ENCODE results near the gene CD151. TPM values are rescaled to one million over a fixed set of nuclear protein-coding genes. Genes with fewer than 3 reads are reported as not detected.

CD151 gene
- total and polyA plus RNA-seq, 8 donors, result 122 to 815 (median 162) TPM

DNA sequence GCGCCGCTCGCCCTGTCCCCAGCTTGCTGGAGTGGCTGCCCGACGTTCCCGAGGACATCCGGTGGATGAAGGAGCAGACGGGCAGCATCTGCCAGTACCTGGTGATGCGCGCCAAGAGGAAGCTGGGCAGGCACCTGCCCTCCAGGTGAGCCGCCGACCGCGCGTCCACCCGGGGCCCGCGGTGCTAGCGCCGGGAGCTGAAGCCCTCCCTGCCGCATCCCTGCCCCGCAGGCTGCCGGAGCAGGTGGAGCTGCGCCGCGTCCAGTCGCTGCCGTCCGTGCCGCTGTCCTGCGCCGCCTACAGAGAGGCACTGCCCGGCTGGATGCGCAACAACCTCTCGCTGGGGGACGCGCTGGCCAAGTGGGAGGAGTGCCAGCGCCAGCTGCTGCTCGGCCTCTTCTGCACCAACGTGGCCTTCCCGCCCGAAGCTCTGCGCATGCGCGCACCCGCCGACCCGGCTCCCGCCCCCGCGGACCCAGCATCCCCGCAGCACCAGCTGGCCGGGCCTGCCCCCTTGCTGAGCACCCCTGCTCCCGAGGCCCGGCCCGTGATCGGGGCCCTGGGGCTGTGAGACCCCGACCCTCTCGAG lies 8.4 kb upstream of the CD151 start:
- ATAC-seq (no peak), DNase-seq (no peak)
- Histone ChIP-seq H3K36me3 (peaks cover 0 to 32% of the 10 kb centered on the region in 2 donors), H3K9me3 (no peaks in the 10 kb centered on the region), H3K4me1 (peaks cover 42 to 87% of the 10 kb centered on the region in 2 donors), H3K27ac (no peak overlapping the region), H3K27me3 (peaks cover 0 to 22% of the 10 kb centered on the region in 2 donors), H3K4me3 (no peak overlapping the region)
- intact Hi-C loops (cut with DNase I), result no loop called here
- TF ChIP-seq, protein P1, sequence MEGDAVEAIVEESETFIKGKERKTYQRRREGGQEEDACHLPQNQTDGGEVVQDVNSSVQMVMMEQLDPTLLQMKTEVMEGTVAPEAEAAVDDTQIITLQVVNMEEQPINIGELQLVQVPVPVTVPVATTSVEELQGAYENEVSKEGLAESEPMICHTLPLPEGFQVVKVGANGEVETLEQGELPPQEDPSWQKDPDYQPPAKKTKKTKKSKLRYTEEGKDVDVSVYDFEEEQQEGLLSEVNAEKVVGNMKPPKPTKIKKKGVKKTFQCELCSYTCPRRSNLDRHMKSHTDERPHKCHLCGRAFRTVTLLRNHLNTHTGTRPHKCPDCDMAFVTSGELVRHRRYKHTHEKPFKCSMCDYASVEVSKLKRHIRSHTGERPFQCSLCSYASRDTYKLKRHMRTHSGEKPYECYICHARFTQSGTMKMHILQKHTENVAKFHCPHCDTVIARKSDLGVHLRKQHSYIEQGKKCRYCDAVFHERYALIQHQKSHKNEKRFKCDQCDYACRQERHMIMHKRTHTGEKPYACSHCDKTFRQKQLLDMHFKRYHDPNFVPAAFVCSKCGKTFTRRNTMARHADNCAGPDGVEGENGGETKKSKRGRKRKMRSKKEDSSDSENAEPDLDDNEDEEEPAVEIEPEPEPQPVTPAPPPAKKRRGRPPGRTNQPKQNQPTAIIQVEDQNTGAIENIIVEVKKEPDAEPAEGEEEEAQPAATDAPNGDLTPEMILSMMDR (IDR thresholded peaks at IDR 0.05), result no peak

DNA sequence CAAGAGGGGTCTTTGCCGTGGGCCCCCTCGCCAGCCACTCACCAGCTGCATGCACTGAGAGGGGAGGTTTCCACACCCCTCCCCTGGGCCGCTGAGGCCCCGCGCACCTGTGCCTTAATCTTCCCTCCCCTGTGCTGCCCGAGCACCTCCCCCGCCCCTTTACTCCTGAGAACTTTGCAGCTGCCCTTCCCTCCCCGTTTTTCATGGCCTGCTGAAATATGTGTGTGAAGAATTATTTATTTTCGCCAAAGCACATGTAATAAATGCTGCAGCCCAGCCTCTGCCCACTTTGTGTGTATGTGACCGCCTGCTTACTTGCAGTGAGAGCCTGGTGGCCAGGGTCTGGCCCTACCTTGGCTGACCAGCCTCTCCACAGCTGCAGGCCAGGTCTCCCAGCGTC lies 7.8 kb upstream of the CD151 start:
- H3K27me3 ChIP-seq, result peaks cover 0 to 28% of the 10 kb centered on the region in 2 donors
- no peak for ATAC-seq
- peak overlapping the region in 1 of 2 donors; percentile 54 for H3K27ac ChIP-seq

DNA sequence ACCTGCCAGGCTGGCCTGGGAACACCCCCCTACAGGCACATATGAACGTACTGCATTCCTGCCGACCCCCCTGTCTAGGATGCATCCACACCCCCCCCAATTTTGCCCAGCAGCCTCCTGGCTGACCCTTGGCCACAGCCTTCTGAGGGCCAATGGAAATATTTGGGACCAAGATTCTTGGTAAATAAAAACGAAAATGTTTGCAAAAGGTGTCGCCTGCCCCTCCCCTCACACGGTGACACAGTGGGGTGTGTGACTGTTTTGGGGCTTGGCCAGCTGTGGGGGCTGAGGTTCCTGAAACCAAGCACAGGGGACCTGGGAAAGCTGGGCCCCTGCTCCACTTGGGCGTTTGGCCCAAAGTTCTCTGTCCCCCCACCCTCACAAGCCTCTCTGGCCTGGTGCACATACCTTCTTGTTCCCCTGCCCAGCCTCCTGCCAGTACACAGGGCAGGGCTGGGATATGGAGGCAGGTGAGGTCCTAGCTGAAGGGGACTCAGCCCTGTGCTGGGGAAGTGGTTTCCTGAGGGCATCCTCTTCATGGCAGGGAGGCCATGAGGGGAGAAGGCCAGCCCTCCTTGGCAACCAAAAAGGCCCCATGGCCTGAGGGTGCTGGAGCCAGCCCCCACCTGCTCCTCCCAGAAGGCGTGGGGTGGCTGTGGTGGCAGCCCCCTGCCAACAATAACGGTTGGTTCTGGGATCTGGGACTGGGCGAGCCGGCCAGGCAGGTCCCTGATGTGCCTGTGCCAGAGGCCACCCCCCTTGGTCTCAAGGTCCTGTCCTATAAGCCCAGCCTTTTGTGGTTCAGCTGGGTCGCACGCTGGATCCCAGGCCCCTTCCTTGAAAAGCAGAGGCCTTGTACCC lies 7.2 kb upstream of the CD151 start:
- Histone ChIP-seq H3K27ac (peak overlapping the region; percentile 54 to 80), H3K27me3 (peaks cover 0 to 34% of the 10 kb centered on the region in 2 donors), H3K9me3 (no peaks in the 10 kb centered on the region), H3K4me1 (peaks cover 51 to 92% of the 10 kb centered on the region in 2 donors), H3K36me3 (peaks cover 0 to 32% of the 10 kb centered on the region in 2 donors), H3K4me3 (no peak overlapping the region)
- peak; percentile 1 for ATAC-seq
- TF ChIP-seq, protein P1 (IDR thresholded peaks at IDR 0.05), result no peak
- DNase-seq, result no peak
- intact Hi-C loops (cut with DNase I), result no loop called here

More for the DNA sequence above, 7.8 kb upstream of the CD151 start:
- peaks cover 0 to 32% of the 10 kb centered on the region in 2 donors for H3K36me3 ChIP-seq
- TF ChIP-seq, protein P1 (IDR thresholded peaks at IDR 0.05), result no peak
- peaks cover 48 to 92% of the 10 kb centered on the region in 2 donors for H3K4me1 ChIP-seq
- no peak overlapping the region for H3K4me3 ChIP-seq
- H3K9me3 ChIP-seq, result no peaks in the 10 kb centered on the region
- intact Hi-C loops (cut with DNase I), result no loop called here
- DNase-seq, result no peak

DNA sequence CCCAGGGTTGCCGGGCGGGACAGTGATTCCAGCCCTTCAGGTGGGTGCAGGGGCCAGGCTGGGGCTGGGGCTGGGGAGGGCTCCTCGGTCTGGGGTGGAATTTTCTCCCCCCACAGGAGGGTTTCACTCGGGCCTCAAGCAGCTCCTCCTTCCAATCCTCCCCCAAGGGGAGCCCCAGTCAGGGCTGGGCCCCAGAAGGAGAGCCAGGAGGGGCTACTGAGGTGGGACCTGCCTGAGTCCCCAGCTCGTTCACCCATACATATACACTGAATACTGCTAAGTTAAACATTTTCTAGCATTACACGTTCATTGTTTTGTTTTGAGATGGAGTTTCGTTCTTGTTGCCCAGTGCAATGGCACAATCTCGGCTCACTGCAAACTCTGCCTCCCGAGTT lies 6.5 kb upstream of the CD151 start:
- intact Hi-C loops (cut with DNase I), result no loop called here
- DNase-seq, result no peak
- Histone ChIP-seq H3K4me1 (peaks cover 51 to 92% of the 10 kb centered on the region in 2 donors), H3K36me3 (peaks cover 0 to 32% of the 10 kb centered on the region in 2 donors), H3K27ac (peak overlapping the region; percentile 54 to 80), H3K9me3 (no peaks in the 10 kb centered on the region), H3K27me3 (peaks cover 6 to 41% of the 10 kb centered on the region in 2 donors), H3K4me3 (peak overlapping the region in 1 of 2 donors; percentile 53)
- no peak for ATAC-seq
- TF ChIP-seq, protein P1 (IDR thresholded peaks at IDR 0.05), result no peak

DNA sequence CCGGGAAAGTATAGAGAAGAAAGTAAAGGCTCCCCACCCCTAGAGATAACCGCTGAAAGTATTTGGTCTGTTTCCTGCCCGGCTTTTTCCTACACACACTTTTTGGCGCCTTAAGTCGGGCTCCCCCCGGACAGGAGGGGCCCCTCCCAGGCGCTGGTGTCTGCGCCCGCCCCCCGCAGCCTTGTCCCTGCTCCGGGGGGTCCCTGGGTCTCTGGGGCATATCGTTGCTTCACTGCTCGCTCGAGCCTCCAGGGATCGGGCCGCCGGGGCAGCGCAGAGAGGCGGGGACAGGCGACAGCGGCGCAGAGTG lies 6.0 kb upstream of the CD151 start:
- intact Hi-C loops (cut with DNase I), result no loop called here
- peaks cover 47 to 92% of the 10 kb centered on the region in 2 donors for H3K4me1 ChIP-seq
- TF ChIP-seq, protein P1 (IDR thresholded peaks at IDR 0.05), result no peak

More for the DNA sequence above, 6.0 kb upstream of the CD151 start:
- H3K4me3 ChIP-seq, result peak overlapping the region; percentile 32 to 53
- H3K9me3 ChIP-seq, result no peaks in the 10 kb centered on the region
- DNase-seq, result no peak
- H3K27me3 ChIP-seq, result peaks cover 7 to 45% of the 10 kb centered on the region in 2 donors
- ATAC-seq, result no peak
- peaks cover 0 to 32% of the 10 kb centered on the region in 2 donors for H3K36me3 ChIP-seq
- peak overlapping the region; percentile 58 to 80 for H3K27ac ChIP-seq

All from left lung (tissue), 10 donors.